Retinal pigment epithelial cell (primary cell): Measurements from ENCODE around the gene PFKP.

Experiments used
- DNase-seq: peaks from one replicate; pipeline ENCODE4 v3.0.0-alpha.2; 2010; ENCODE audit warnings: low read depth
- H3K4me3 ChIP-seq: 2 replicates; pipeline ENCODE4 v1.5.1; 2011; ENCODE audit warnings: mild to moderate bottlenecking, low read length, control low read depth, moderate library complexity
- TF ChIP-seq, protein P1 (sequence below): conservative IDR thresholded peaks from 2 replicates; pipeline ENCODE4 v1.5.1; 2011; ENCODE audit warnings: low read depth, low read length, control low read depth, inconsistent platforms

Gene PFKP

DNA sequence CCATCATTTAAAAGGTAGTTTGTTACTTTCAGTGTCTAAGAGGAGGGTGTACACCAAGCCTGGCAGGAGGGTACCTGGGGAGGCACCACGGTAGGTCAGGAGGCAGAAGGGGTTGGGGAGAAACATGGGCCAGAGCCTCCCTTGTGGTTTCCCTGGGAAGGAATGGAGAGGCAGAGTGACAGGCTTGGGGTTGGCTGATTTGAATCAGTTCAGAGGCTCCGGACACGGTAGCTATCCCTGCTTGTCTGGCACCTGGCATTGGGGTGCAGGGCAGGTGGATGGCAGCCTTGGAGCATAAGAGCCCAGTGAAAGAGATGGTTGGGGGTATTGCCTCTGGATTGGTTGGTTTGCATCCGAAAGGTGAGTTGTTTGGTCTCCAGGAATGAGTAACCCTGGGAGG, 30.2 kb upstream of the PFKP start:
- H3K4me3 ChIP-seq = no peak overlapping the region
- TF ChIP-seq, protein P1, sequence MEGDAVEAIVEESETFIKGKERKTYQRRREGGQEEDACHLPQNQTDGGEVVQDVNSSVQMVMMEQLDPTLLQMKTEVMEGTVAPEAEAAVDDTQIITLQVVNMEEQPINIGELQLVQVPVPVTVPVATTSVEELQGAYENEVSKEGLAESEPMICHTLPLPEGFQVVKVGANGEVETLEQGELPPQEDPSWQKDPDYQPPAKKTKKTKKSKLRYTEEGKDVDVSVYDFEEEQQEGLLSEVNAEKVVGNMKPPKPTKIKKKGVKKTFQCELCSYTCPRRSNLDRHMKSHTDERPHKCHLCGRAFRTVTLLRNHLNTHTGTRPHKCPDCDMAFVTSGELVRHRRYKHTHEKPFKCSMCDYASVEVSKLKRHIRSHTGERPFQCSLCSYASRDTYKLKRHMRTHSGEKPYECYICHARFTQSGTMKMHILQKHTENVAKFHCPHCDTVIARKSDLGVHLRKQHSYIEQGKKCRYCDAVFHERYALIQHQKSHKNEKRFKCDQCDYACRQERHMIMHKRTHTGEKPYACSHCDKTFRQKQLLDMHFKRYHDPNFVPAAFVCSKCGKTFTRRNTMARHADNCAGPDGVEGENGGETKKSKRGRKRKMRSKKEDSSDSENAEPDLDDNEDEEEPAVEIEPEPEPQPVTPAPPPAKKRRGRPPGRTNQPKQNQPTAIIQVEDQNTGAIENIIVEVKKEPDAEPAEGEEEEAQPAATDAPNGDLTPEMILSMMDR = no peak
- no peak for DNase-seq

DNA sequence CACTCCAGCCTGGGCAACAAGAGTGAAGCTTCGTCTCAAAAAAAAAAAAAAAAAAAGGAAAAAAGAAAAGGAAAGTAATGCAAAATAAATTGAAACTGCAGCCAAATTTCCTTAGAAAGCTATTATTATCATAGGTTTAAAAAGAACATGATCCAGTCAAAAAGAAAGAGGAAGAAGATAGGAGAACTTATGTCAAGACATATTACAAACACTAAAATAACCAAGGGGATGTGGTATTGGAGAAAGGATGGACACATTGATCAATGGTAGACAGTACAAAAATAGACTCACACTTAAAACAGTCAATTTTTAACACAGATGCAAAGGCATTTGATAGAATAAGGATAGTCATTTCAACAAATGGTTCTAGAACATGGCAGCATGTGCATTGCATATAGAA, 27.3 kb upstream of the PFKP start:
- H3K4me3 ChIP-seq = no peak overlapping the region
- DNase-seq = no peak
- TF ChIP-seq, protein P1 = no peak

DNA sequence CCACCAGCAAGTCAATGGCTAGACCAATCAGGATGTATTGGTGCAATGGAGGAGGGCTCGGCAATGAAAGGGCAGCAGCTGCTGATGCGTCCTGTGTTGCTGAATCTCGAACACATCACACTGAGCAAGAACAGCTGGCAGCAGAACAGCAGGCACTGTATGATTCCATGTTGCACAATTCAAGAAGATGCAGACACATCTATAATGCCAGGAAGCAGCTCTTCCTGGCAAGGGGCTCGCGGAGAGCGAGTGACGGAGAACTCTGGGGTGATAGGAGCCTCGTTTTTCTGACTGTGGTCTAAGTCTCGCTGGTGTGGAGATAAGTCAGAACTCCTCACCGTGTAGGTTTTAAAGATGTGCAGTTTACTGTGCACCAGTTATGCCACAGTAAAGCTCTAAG, 24.8 kb upstream of the PFKP start:
- no peak for DNase-seq
- TF ChIP-seq, protein P1 = no peak

DNA sequence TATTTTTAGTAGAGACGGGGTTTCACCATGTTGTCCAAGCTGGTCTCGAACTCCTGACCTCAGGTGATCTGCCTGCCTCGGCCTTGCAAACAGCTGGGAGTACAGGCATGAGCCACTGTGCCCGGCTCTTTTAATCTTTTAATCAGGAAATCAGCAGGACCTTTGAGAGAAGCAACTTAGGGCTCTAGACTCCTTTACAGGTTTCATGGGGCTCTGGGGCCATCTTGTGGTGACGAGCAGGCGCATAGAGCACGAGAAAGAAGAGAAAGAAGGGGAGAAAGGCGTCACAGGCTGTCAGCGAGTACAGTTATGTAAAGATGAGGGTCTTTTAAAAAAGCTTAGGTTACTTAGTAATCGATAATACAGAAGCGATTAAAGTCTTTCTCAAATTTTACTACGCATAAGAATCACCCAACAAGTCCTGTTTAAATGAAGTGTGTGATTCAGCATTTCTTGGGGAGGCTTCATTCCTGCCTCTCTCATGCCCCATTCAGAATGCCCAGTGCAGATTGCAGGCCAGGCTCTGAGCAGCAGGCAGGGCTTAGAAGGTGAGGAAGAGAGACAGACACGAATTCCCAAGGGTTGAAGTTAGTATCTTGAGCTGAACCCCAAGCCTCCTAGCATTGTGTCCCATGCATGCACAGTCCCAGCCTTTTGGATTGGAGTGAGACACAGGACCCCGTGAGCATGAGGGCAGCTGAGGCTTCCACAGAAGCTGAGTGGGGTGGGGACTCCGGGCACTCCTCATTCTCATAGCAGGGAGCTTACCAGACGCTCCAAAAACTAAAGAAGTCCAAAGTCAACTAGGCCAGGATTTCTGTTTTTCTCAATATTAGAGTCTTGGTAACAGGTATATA, 23.6 kb upstream of the PFKP start:
- DNase-seq = peak; percentile 58
- H3K4me3 ChIP-seq = no peak overlapping the region
- TF ChIP-seq, protein P1 = peak; percentile 86

More for the DNA sequence above, 24.8 kb upstream of the PFKP start:
- H3K4me3 ChIP-seq = no peak overlapping the region

DNA sequence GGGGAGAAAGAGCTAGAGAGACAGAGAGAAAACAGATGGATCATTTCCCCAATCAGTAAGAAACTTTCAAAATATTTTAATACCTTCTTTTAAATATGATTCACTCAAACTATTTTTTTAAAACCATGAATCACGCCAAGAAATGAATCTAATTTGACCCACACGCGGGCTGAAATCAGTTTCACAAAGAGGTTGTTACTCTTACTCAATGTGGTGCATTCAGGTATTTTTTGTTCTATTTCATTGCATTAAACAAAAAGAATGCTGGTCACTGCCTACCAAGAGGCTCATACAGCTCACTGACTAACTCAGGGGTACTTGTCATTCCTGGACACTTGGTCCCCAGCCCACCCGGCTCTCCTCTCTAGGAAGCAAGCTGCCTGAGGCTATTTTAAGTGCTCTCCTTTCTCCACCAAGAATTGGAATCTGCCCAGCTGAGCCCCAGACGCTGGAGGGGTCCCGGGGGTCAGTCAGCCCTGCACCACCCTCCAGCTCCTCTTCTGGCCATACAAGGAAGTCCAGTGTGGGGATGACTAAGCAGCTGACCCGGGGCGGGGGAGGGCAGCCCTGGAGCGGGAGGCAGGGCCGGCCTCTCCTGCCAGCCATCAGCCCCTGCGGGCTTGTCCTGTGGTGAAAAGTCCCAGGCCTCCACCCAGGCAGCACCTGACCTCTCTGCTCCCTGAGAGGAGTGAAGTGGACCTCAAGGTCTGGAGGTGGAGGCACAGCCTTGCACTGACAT, 21.7 kb upstream of the PFKP start:
- TF ChIP-seq, protein P1 = peak; percentile 43
- DNase-seq = no peak
- no peak overlapping the region for H3K4me3 ChIP-seq

DNA sequence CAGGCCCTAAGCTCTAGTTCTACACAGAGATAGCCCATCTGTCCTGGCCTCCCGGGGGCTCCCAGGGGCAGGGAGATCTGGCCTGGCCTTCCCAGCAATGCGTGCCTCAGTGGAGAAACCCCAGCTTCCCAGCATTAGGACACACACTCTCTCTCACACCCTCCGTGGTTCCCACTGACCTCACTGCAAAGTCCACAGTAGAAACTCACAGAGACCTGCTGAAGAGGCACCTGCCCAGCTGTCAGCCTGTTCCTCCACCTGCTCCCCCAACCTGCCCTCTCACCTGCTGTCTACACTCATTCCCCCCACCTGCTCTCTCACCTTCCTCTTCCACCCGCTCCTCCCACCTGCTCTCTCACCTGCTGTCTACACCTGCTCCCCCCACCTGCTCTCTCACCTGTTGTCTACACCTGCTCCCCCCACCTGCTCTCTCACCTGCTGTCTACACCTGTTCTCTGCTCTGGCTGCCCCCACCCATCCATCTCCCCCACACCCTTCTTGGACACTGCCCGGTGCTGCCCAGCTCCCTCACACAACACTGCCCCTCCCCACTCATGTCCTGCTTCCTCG, 21.1 kb upstream of the PFKP start:
- no peak for DNase-seq
- TF ChIP-seq, protein P1 = no peak
- no peak overlapping the region for H3K4me3 ChIP-seq
